H9 (cell line): ENCODE measurements around the gene ANAPC4. TPM values are rescaled to one million over a fixed set of nuclear protein-coding genes. Genes with fewer than 3 reads are reported as not detected.

Experiments used
- DNase-seq: peaks from one replicate; pipeline ENCODE4 v3.0.0-alpha.2; 2017
- H2AFZ ChIP-seq: one replicate; pipeline ENCODE4 v1.6.1; 2013; ENCODE audit warnings: mild to moderate bottlenecking, low read length, control low read depth, moderate library complexity
- H2AK5ac ChIP-seq: 2 replicates; pipeline ENCODE4 v1.6.1; 2013; ENCODE audit warnings: low read length, control low read depth, mixed read lengths; ENCODE audit not compliant: insufficient read length
- H2BK120ac ChIP-seq: one replicate; pipeline ENCODE4 v1.6.1; 2013; ENCODE audit warnings: low read depth, mild to moderate bottlenecking, low read length, control low read depth, inconsistent platforms; ENCODE audit not compliant: poor library complexity, severe bottlenecking
- H2BK12ac ChIP-seq: 2 replicates; pipeline ENCODE4 v1.6.1; 2013; ENCODE audit warnings: low read length, control low read depth, mixed read lengths, low read depth; ENCODE audit not compliant: insufficient read length
- H2BK15ac ChIP-seq: 2 replicates; pipeline ENCODE4 v1.6.1; 2013; ENCODE audit warnings: low read depth, low read length, control low read depth
- H2BK20ac ChIP-seq: one replicate; pipeline ENCODE4 v1.6.1; 2013; ENCODE audit warnings: low read depth, mild to moderate bottlenecking, low read length, control low read depth, inconsistent platforms; ENCODE audit not compliant: poor library complexity, severe bottlenecking
- H2BK5ac ChIP-seq: 2 replicates; pipeline ENCODE4 v1.6.1; 2013; ENCODE audit warnings: low read length, control low read depth, mixed read lengths; ENCODE audit not compliant: insufficient read length
- H3K14ac ChIP-seq: 2 replicates; pipeline ENCODE4 v1.6.1; 2013; ENCODE audit warnings: low read length, control low read depth; ENCODE audit not compliant: insufficient read depth
- H3K18ac ChIP-seq: 2 replicates; pipeline ENCODE4 v1.6.1; 2013; ENCODE audit warnings: low read depth, mild to moderate bottlenecking, mixed read lengths, low read length, control low read depth; ENCODE audit not compliant: insufficient read length
- H3K23ac ChIP-seq: 2 replicates; pipeline ENCODE4 v1.6.1; 2013; ENCODE audit warnings: low read length, control low read depth, mixed read lengths, low read depth; ENCODE audit not compliant: insufficient read length
- H3K23me2 ChIP-seq: 2 replicates; pipeline ENCODE4 v1.6.1; 2013; ENCODE audit warnings: low read depth, mild to moderate bottlenecking, mixed read lengths, low read length, control low read depth; ENCODE audit not compliant: insufficient read length, poor library complexity, severe bottlenecking
- H3K27ac ChIP-seq: 2 replicates; pipeline ENCODE4 v1.5.1; 2013; ENCODE audit warnings: low read length, control low read depth, mixed read lengths, low read depth; ENCODE audit not compliant: insufficient read length
- H3K27me3 ChIP-seq: 2 replicates; pipeline ENCODE4 v1.6.1; 2013; ENCODE audit warnings: low read length, control low read depth, inconsistent platforms; ENCODE audit not compliant: insufficient read depth
- H3K4ac ChIP-seq: 2 replicates; pipeline ENCODE4 v1.6.1; 2013; ENCODE audit warnings: low read depth, mild to moderate bottlenecking, control low read depth, inconsistent platforms, low read length, moderate library complexity
- H3K4me1 ChIP-seq: 2 replicates; pipeline ENCODE4 v1.6.1; 2013; ENCODE audit warnings: low read length, control low read depth, inconsistent platforms; ENCODE audit not compliant: insufficient read depth
- H3K4me2 ChIP-seq: 2 replicates; pipeline ENCODE4 v1.6.1; 2013; ENCODE audit warnings: low read length, control low read depth, mixed read lengths; ENCODE audit not compliant: insufficient read length, insufficient read depth
- H3K56ac ChIP-seq: 2 replicates; pipeline ENCODE4 v1.6.1; 2013; ENCODE audit warnings: low read depth, mild to moderate bottlenecking, mixed read lengths, low read length, control low read depth; ENCODE audit not compliant: insufficient read length
- H3K79me1 ChIP-seq: 2 replicates; pipeline ENCODE4 v1.6.1; 2013; ENCODE audit warnings: low read depth, mild to moderate bottlenecking, moderate library complexity, low read length, control low read depth, inconsistent platforms; ENCODE audit not compliant: insufficient read depth, poor library complexity, severe bottlenecking
- H3K79me2 ChIP-seq: 2 replicates; pipeline ENCODE4 v1.6.1; 2013; ENCODE audit warnings: low read length, control low read depth, inconsistent platforms; ENCODE audit not compliant: insufficient read depth
- H3K9ac ChIP-seq: 2 replicates; pipeline ENCODE4 v1.6.1; 2013; ENCODE audit warnings: low read length, control low read depth, mixed read lengths; ENCODE audit not compliant: insufficient read length; ENCODE audit errors: extremely low read depth
- H3K9me3 ChIP-seq: one replicate; pipeline ENCODE4 v1.6.1; 2013; ENCODE audit warnings: low read depth, low read length, inconsistent platforms; ENCODE audit not compliant: control insufficient read depth
- H3T11ph ChIP-seq: one replicate; pipeline ENCODE4 v1.6.1; 2013; ENCODE audit warnings: mild to moderate bottlenecking, low read length, control low read depth, inconsistent platforms
- H4K20me1 ChIP-seq: one replicate; pipeline ENCODE4 v1.6.1; 2013; ENCODE audit not compliant: control insufficient read depth, insufficient read length, insufficient read depth
- H4K5ac ChIP-seq: 2 replicates; pipeline ENCODE4 v1.6.1; 2013; ENCODE audit warnings: low read depth, mild to moderate bottlenecking, mixed read lengths, low read length, control low read depth; ENCODE audit not compliant: insufficient read length
- H4K8ac ChIP-seq: replicated peaks from 2 replicates; pipeline ENCODE4 v1.6.1; 2013; ENCODE audit warnings: low read length, control low read depth, mixed read lengths, low read depth; ENCODE audit not compliant: insufficient read length
- H4K91ac ChIP-seq: 2 replicates; pipeline ENCODE4 v1.6.1; 2013; ENCODE audit warnings: low read depth, mild to moderate bottlenecking, moderate library complexity, mixed read lengths, low read length, control low read depth; ENCODE audit not compliant: insufficient read length
- H3K27ac Mint-ChIP-seq, 3 experiments: 2 replicates in 2 of 3; 3 replicates in 1 of 3; pipeline ENCODE4 v1.8.0; 2020 to 2021; ENCODE audit warnings: mixed read lengths in 3 of 3, mild to moderate bottlenecking in 1 of 3, moderate library complexity in 1 of 3
- H3K27me3 Mint-ChIP-seq: 2 replicates; pipeline ENCODE4 v1.8.0; 2021; ENCODE audit warnings: low read depth, mild to moderate bottlenecking, moderate library complexity, mixed read lengths
- H3K36me3 Mint-ChIP-seq, 3 experiments: 2 replicates in 2 of 3; 3 replicates in 1 of 3; pipeline ENCODE4 v1.8.0; 2020 to 2021; ENCODE audit warnings: low read depth in 3 of 3, mixed read lengths in 3 of 3; ENCODE audit not compliant: insufficient read depth in 1 of 3
- H3K4me1 Mint-ChIP-seq, 2 experiments: 2 replicates each; pipeline ENCODE4 v1.8.0; 2020; ENCODE audit warnings: mixed read lengths in 2 of 2
- H3K4me3 Mint-ChIP-seq, 2 experiments: 2 replicates in 1 of 2; 3 replicates in 1 of 2; pipeline ENCODE4 v1.8.0; 2020 to 2021; ENCODE audit warnings: mild to moderate bottlenecking in 2 of 2, mixed read lengths in 2 of 2, moderate library complexity in 1 of 2
- H3K9me3 Mint-ChIP-seq, 2 experiments: 2 replicates in 1 of 2; 3 replicates in 1 of 2; pipeline ENCODE4 v1.8.0; 2020; ENCODE audit warnings: mild to moderate bottlenecking in 2 of 2, mixed read lengths in 2 of 2, moderate library complexity in 1 of 2
- WGBS: extraction: QIAGEN DNeasy Blood & Tissue Kit; methylation state at CpG from one replicate; pipeline ENCODE4 v1.1.7; 2013; ENCODE audit warnings: missing lambda C conversion rate, low lambda C conversion rate, mixed read lengths; ENCODE audit not compliant: insufficient read length; ENCODE audit errors: extremely low coverage; 5-methylcytosine and 5-hydroxymethylcytosine counted together
- total RNA-seq: library from RNA; stranded (reverse); gene quantifications from 2 replicates; pipeline ENCODE4 v1.2.1, GENCODE V29; 2021
- TF ChIP-seq, protein P1 (sequence below): fragments of 200-600 bp; sonication (generic); conservative IDR thresholded peaks from 3 replicates; pipeline ENCODE4 v1.8.0; 2021; ENCODE audit warnings: antibody characterized with exemption, mild to moderate bottlenecking

Gene ANAPC4
- total RNA-seq, 1 experiment from 2014 or later, result 42.5 TPM

- Mint-ChIP-seq H3K36me3 (no peaks in the 10 kb centered on the region), H3K27me3 (no peaks in the 10 kb centered on the region), H3K9me3 (no peaks in the 10 kb centered on the region), H3K4me3 (no peak overlapping the region), H3K4me1 (no peaks in the 10 kb centered on the region), H3K27ac (no peak overlapping the region)
- no peak overlapping the region for H4K91ac ChIP-seq
- no peaks in the 10 kb centered on the region for H3K27me3 ChIP-seq
- no peak overlapping the region for H3K4ac ChIP-seq
- no peak overlapping the region for H3K9ac ChIP-seq
- no peak overlapping the region for H3K14ac ChIP-seq
- H2BK20ac ChIP-seq, result no peak overlapping the region
- no peak overlapping the region for H2AFZ ChIP-seq
- H2BK12ac ChIP-seq, result no peak overlapping the region
- no peaks in the 10 kb centered on the region for H4K20me1 ChIP-seq
- H3T11ph ChIP-seq, result no peak overlapping the region
- no peak overlapping the region for H3K56ac ChIP-seq
- no peaks in the 10 kb centered on the region for H3K23me2 ChIP-seq
- TF ChIP-seq, protein P1, sequence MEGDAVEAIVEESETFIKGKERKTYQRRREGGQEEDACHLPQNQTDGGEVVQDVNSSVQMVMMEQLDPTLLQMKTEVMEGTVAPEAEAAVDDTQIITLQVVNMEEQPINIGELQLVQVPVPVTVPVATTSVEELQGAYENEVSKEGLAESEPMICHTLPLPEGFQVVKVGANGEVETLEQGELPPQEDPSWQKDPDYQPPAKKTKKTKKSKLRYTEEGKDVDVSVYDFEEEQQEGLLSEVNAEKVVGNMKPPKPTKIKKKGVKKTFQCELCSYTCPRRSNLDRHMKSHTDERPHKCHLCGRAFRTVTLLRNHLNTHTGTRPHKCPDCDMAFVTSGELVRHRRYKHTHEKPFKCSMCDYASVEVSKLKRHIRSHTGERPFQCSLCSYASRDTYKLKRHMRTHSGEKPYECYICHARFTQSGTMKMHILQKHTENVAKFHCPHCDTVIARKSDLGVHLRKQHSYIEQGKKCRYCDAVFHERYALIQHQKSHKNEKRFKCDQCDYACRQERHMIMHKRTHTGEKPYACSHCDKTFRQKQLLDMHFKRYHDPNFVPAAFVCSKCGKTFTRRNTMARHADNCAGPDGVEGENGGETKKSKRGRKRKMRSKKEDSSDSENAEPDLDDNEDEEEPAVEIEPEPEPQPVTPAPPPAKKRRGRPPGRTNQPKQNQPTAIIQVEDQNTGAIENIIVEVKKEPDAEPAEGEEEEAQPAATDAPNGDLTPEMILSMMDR, result no peak
- WGBS, result no CpG with 5 or more reads among the region's 3 CpGs
- no peak overlapping the region for H3K4me2 ChIP-seq
- no peaks in the 10 kb centered on the region for H3K79me2 ChIP-seq
- no peak overlapping the region for H2BK5ac ChIP-seq
- H3K9me3 ChIP-seq, result no peaks in the 10 kb centered on the region
- H2BK15ac ChIP-seq, result no peak overlapping the region
- H3K27ac ChIP-seq, result no peak overlapping the region
- no peak for DNase-seq
- H3K23ac ChIP-seq, result no peak overlapping the region
- no peaks in the 10 kb centered on the region for H3K79me1 ChIP-seq
- no peak overlapping the region for H4K8ac ChIP-seq
- H2AK5ac ChIP-seq, result no peak overlapping the region
- no peak overlapping the region for H2BK120ac ChIP-seq
- no peak overlapping the region for H3K18ac ChIP-seq
- H4K5ac ChIP-seq, result no peak overlapping the region
- H3K4me1 ChIP-seq, result no peaks in the 10 kb centered on the region
Measured at GRCh38 chr4:25346913-25347312, 30.1 kb upstream of the ANAPC4 start.
